GM12878 (cell line): ENCODE results near the gene LRRC31. TPM values are rescaled to one million over a fixed set of nuclear protein-coding genes. Genes with fewer than 3 reads are reported as not detected.
A peak's percentile ranks its signal among the peaks of the same experiment; 100 is the strongest.

Experiments used
- BMI1 ChIP-seq: fragments of 450-650 bp; IDR thresholded peaks from 2 replicates; pipeline ENCODE4 v1.6.1; 2016; ENCODE audit warnings: mild to moderate bottlenecking, moderate library complexity, borderline replicate concordance
- CEBPB ChIP-seq, 2 experiments: fragments of 150-350 bp in 1 of 2; IDR thresholded peaks; 2 replicates each; pipeline ENCODE4 v1.6.1; 2012 to 2014; ENCODE audit warnings: low read depth in 2 of 2, low read length in 2 of 2, borderline replicate concordance in 1 of 2, inconsistent platforms in 1 of 2
- DPF2 ChIP-seq: fragments of 450-650 bp; IDR thresholded peaks from 2 replicates; pipeline ENCODE4 v1.6.1; 2017; ENCODE audit warnings: mild to moderate bottlenecking
- EGR1 ChIP-seq, 2 experiments: IDR thresholded peaks; 1 replicate in 1 of 2; 2 replicates in 1 of 2; pipeline ENCODE4 v1.6.1; 2011 to 2012; ENCODE audit warnings: low read depth in 2 of 2, low read length in 2 of 2, borderline replicate concordance in 1 of 2, mild to moderate bottlenecking in 1 of 2, moderate library complexity in 1 of 2
- JUNB ChIP-seq: IDR thresholded peaks from 2 replicates; pipeline ENCODE4 v1.6.1; 2016; ENCODE audit warnings: antibody characterized with exemption, mild to moderate bottlenecking
- MTA3 ChIP-seq: IDR thresholded peaks from 2 replicates; pipeline ENCODE4 v1.6.1; 2012; ENCODE audit warnings: low read length, inconsistent platforms, borderline replicate concordance
- PAX8 ChIP-seq: fragments of 450-650 bp; IDR thresholded peaks from 2 replicates; pipeline ENCODE4 v1.6.1; 2017; ENCODE audit warnings: mild to moderate bottlenecking, moderate library complexity
- SUPT20H ChIP-seq: IDR thresholded peaks from 2 replicates; pipeline ENCODE4 v1.6.1; 2011; ENCODE audit warnings: low read depth, mild to moderate bottlenecking, low read length, moderate library complexity, borderline replicate concordance; ENCODE audit not compliant: control insufficient read depth
- TCF7 ChIP-seq: IDR thresholded peaks from 2 replicates; pipeline ENCODE4 v1.6.1; 2014; ENCODE audit warnings: antibody characterized with exemption, borderline replicate concordance
- polyA plus RNA-seq, 11 experiments: library from polyadenylated mRNA; depleted of rRNA in 4 of 11; unstranded in 6 of 11; stranded (reverse) in 5 of 11; fragments of >200 nt; fragmentation: Nextera tagmentation in 4 of 11; fragmentation: Illumina TruSeq in 1 of 11; extraction: Ambion mirVana in 4 of 11; extraction: Trizol in 1 of 11; gene quantifications; 1 replicate in 1 of 11; 2 replicates in 10 of 11; pipeline versions ENCODE4 v1.2.1 to v1.2.3, GENCODE V29; 2011 to 2016; ENCODE audit warnings: inconsistent platforms in 2 of 11, missing spikeins in 2 of 11, low read depth in 1 of 11
- total RNA-seq, 4 experiments: library from RNA; depleted of rRNA in 3 of 4; stranded (reverse); fragments of >200 nt in 3 of 4; fragmentation: Illumina TruSeq in 1 of 4; extraction: Trizol in 1 of 4; gene quantifications; 2 replicates each; pipeline versions ENCODE4 v1.2.1 to v1.2.3, GENCODE V29; 2013 to 2021
- TF ChIP-seq, protein P1 (sequence below): IDR thresholded peaks from 2 replicates; pipeline ENCODE4 v1.6.1; 2012; ENCODE audit warnings: low read length, inconsistent platforms
- TF ChIP-seq, protein P2 (sequence below): IDR thresholded peaks from 2 replicates; pipeline ENCODE4 v1.6.1; 2011; ENCODE audit warnings: borderline replicate concordance, low read depth, mild to moderate bottlenecking, moderate library complexity, low read length; ENCODE audit not compliant: insufficient read depth, poor library complexity, severe bottlenecking
- TF ChIP-seq, protein P3 (sequence below): fragments of 450-650 bp; formaldehyde crosslinking; IDR thresholded peaks from 2 replicates; pipeline ENCODE4 v1.5.0; 2022; ENCODE audit warnings: mild to moderate bottlenecking, missing genetic modification characterization
- TF ChIP-seq, protein P4 (sequence below), 3 experiments: IDR thresholded peaks in 2 of 3; conservative IDR thresholded peaks in 1 of 3; 2 replicates each; pipeline ENCODE4 v1.5.1; 2011; ENCODE audit warnings: low read depth in 3 of 3, low read length in 3 of 3, mild to moderate bottlenecking in 3 of 3, control low read depth in 2 of 3, moderate library complexity in 2 of 3, inconsistent platforms in 1 of 3, mixed read lengths in 1 of 3; ENCODE audit not compliant: control insufficient read depth in 2 of 3, insufficient read depth in 1 of 3; ENCODE audit errors: extremely low read depth in 1 of 3
- TF ChIP-seq, protein P5 (sequence below): IDR thresholded peaks from 2 replicates; pipeline ENCODE4 v1.6.1; 2012; ENCODE audit warnings: low read depth, low read length, improper control_type of control experiment
- TF ChIP-seq, protein P6 (sequence below): fragments of 450-650 bp; IDR thresholded peaks from 2 replicates; pipeline ENCODE4 v1.6.1; 2017; ENCODE audit warnings: mild to moderate bottlenecking, low read depth, inconsistent platforms; ENCODE audit not compliant: poor library complexity, severe bottlenecking

The LRRC31 gene
- total and polyA plus RNA-seq, 10 of the 15 experiments (the other 5 are each of a cell fraction or from before 2014, with no cell fraction given), result 0.04 to 0.06 (median 0.06) TPM; not detected in 7

DNA sequence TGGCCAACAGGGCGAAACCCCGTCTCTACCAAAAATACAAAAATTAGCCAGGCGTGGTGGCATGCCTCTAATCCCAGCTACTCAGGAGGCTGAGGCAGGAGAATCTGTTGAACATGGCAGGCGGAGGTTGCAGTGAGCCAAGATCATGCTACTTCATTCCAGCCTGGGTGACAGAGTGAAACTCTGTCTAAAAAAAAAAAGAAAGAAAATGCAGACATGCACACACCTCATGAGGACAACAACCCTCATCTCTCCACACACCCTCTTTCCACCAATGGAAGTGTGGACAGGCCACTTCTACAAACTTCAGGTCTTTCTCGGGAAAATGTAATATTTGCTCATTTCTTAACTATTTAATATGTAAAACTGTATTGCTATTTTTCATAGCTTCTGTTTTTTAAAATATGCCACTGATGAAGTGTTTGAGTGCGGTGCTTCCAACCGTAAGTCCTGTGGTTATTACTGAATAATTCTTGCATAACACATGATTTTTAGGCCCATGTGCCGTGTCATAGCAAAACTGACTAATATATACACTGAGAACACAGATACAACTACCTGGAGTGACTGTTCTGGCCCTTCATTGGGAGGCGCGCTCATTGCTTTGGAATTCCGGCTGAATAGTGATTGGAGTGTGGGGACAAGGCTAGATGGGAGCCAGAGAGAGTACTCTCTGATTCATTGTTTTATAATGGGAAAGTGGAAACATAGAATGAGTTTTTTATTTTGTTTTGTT, 23.1 kb downstream of the LRRC31 start (continued):
- TF ChIP-seq, protein P1, sequence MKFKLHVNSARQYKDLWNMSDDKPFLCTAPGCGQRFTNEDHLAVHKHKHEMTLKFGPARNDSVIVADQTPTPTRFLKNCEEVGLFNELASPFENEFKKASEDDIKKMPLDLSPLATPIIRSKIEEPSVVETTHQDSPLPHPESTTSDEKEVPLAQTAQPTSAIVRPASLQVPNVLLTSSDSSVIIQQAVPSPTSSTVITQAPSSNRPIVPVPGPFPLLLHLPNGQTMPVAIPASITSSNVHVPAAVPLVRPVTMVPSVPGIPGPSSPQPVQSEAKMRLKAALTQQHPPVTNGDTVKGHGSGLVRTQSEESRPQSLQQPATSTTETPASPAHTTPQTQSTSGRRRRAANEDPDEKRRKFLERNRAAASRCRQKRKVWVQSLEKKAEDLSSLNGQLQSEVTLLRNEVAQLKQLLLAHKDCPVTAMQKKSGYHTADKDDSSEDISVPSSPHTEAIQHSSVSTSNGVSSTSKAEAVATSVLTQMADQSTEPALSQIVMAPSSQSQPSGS, result peak; percentile 81
- TF ChIP-seq, protein P2, sequence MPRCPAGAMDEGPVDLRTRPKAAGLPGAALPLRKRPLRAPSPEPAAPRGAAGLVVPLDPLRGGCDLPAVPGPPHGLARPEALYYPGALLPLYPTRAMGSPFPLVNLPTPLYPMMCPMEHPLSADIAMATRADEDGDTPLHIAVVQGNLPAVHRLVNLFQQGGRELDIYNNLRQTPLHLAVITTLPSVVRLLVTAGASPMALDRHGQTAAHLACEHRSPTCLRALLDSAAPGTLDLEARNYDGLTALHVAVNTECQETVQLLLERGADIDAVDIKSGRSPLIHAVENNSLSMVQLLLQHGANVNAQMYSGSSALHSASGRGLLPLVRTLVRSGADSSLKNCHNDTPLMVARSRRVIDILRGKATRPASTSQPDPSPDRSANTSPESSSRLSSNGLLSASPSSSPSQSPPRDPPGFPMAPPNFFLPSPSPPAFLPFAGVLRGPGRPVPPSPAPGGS, result peak; percentile 69
- TF ChIP-seq CEBPB (IDR thresholded peaks at IDR 0.05; ENCODE audit: borderline replicate concordance in 1 of 2, low read depth in 2 of 2, low read length in 2 of 2) (0 out of 4 replicates have a peak, but pooled peaks of 1 of the 2 experiments have one; percentile 41), DPF2 (peak; percentile 45; the same call in 1 of the 2 replicates), EGR1 (IDR thresholded peaks at IDR 0.05; ENCODE audit: borderline replicate concordance in 1 of 2, low read depth in 2 of 2, low read length in 2 of 2) (no peak), TCF7 (0 out of 2 replicates have a peak, but pooled peaks have one; percentile 15), PAX8 (no peak), SUPT20H (no peak), BMI1 (no peak), MTA3 (peak; percentile 76; the same call in 1 of the 2 replicates), JUNB (peak; percentile 94)
- TF ChIP-seq, protein P3, sequence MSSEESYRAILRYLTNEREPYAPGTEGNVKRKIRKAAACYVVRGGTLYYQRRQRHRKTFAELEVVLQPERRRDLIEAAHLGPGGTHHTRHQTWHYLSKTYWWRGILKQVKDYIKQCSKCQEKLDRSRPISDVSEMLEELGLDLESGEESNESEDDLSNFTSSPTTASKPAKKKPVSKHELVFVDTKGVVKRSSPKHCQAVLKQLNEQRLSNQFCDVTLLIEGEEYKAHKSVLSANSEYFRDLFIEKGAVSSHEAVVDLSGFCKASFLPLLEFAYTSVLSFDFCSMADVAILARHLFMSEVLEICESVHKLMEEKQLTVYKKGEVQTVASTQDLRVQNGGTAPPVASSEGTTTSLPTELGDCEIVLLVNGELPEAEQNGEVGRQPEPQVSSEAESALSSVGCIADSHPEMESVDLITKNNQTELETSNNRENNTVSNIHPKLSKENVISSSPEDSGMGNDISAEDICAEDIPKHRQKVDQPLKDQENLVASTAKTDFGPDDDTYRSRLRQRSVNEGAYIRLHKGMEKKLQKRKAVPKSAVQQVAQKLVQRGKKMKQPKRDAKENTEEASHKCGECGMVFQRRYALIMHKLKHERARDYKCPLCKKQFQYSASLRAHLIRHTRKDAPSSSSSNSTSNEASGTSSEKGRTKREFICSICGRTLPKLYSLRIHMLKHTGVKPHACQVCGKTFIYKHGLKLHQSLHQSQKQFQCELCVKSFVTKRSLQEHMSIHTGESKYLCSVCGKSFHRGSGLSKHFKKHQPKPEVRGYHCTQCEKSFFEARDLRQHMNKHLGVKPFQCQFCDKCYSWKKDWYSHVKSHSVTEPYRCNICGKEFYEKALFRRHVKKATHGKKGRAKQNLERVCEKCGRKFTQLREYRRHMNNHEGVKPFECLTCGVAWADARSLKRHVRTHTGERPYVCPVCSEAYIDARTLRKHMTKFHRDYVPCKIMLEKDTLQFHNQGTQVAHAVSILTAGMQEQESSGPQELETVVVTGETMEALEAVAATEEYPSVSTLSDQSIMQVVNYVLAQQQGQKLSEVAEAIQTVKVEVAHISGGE (CRISPR knock-in tag), result no peak
- TF ChIP-seq, protein P4, sequence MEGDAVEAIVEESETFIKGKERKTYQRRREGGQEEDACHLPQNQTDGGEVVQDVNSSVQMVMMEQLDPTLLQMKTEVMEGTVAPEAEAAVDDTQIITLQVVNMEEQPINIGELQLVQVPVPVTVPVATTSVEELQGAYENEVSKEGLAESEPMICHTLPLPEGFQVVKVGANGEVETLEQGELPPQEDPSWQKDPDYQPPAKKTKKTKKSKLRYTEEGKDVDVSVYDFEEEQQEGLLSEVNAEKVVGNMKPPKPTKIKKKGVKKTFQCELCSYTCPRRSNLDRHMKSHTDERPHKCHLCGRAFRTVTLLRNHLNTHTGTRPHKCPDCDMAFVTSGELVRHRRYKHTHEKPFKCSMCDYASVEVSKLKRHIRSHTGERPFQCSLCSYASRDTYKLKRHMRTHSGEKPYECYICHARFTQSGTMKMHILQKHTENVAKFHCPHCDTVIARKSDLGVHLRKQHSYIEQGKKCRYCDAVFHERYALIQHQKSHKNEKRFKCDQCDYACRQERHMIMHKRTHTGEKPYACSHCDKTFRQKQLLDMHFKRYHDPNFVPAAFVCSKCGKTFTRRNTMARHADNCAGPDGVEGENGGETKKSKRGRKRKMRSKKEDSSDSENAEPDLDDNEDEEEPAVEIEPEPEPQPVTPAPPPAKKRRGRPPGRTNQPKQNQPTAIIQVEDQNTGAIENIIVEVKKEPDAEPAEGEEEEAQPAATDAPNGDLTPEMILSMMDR (IDR thresholded peaks at IDR 0.05 in 2 of 3, conservative IDR thresholded peaks at IDR 0.05 in 1 of 3; ENCODE audit: control insufficient read depth in 2 of 3, extremely low read depth in 1 of 3, insufficient read depth in 1 of 3, low read depth in 3 of 3, low read length in 3 of 3), result no peak
- TF ChIP-seq, protein P5, sequence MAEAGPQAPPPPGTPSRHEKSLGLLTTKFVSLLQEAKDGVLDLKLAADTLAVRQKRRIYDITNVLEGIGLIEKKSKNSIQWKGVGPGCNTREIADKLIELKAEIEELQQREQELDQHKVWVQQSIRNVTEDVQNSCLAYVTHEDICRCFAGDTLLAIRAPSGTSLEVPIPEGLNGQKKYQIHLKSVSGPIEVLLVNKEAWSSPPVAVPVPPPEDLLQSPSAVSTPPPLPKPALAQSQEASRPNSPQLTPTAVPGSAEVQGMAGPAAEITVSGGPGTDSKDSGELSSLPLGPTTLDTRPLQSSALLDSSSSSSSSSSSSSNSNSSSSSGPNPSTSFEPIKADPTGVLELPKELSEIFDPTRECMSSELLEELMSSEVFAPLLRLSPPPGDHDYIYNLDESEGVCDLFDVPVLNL, result no peak
- TF ChIP-seq, protein P6, sequence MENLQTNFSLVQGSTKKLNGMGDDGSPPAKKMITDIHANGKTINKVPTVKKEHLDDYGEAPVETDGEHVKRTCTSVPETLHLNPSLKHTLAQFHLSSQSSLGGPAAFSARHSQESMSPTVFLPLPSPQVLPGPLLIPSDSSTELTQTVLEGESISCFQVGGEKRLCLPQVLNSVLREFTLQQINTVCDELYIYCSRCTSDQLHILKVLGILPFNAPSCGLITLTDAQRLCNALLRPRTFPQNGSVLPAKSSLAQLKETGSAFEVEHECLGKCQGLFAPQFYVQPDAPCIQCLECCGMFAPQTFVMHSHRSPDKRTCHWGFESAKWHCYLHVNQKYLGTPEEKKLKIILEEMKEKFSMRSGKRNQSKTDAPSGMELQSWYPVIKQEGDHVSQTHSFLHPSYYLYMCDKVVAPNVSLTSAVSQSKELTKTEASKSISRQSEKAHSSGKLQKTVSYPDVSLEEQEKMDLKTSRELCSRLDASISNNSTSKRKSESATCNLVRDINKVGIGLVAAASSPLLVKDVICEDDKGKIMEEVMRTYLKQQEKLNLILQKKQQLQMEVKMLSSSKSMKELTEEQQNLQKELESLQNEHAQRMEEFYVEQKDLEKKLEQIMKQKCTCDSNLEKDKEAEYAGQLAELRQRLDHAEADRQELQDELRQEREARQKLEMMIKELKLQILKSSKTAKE, result no peak
